K562 (cell line): Measurements from ENCODE around the gene SPTAN1. TPM values are rescaled to one million over a fixed set of nuclear protein-coding genes. Genes with fewer than 3 reads are reported as not detected.
A peak's percentile ranks its signal among the peaks of the same experiment; 100 is the strongest.

Experiments used
- NFIX ChIP-seq: fragments of 250-450 bp; sonication (Bioruptor Pico); IDR thresholded peaks from 2 replicates; pipeline ENCODE4 v1.4.0; 2020; ENCODE audit warnings: low read depth, mild to moderate bottlenecking, moderate library complexity
- THRAP3 ChIP-seq: fragments of 450-650 bp; IDR thresholded peaks from 2 replicates; pipeline ENCODE4 v1.6.1; 2016; ENCODE audit warnings: mild to moderate bottlenecking, inconsistent platforms, borderline replicate concordance
- ZKSCAN3 ChIP-seq: fragments of 250-450 bp; sonication (Bioruptor Pico); IDR thresholded peaks from 2 replicates; pipeline ENCODE4 v1.4.0; 2020
- ZNF408 ChIP-seq: fragments of 250-450 bp; sonication (Bioruptor Pico); IDR thresholded peaks from 2 replicates; pipeline ENCODE4 v1.4.0; 2020; ENCODE audit warnings: low read depth, mild to moderate bottlenecking, moderate library complexity
- polyA plus RNA-seq, 8 experiments: library from polyadenylated mRNA; depleted of rRNA in 4 of 8; stranded (reverse) in 5 of 8; unstranded in 3 of 8; fragments of >200 nt; fragmentation: Nextera tagmentation in 2 of 8; fragmentation: Illumina TruSeq in 1 of 8; extraction: Ambion mirVana in 2 of 8; extraction: Trizol in 1 of 8; gene quantifications; 2 replicates each; pipeline versions ENCODE4 v1.2.1 to v1.2.3, GENCODE V29; 2011 to 2014; ENCODE audit warnings: inconsistent platforms in 1 of 8, missing spikeins in 1 of 8
- total RNA-seq, 7 experiments: library from RNA; depleted of rRNA in 6 of 7; stranded (reverse); fragments of >200 nt in 6 of 7; fragmentation: Illumina TruSeq in 2 of 7; extraction: Trizol in 2 of 7; gene quantifications; 2 replicates each; pipeline versions ENCODE4 v1.2.1 to v1.2.3, GENCODE V29; 2011 to 2021; ENCODE audit warnings: low replicate concordance in 1 of 7
- TF ChIP-seq, protein P1 (sequence below), 2 experiments: fragments of 450-650 bp; formaldehyde crosslinking in 1 of 2; IDR thresholded peaks; 2 replicates each; pipeline versions ENCODE4 v1.4.0 to v1.6.1; 2014 to 2020; ENCODE audit warnings: mild to moderate bottlenecking in 2 of 2, borderline replicate concordance in 1 of 2, low read depth in 1 of 2

The SPTAN1 gene
- total and polyA plus RNA-seq, 9 of the 15 experiments (the other 6 are each of a cell fraction or from before 2014, with no cell fraction given): 1.5 to 13.5 (median 6.8) TPM

DNA sequence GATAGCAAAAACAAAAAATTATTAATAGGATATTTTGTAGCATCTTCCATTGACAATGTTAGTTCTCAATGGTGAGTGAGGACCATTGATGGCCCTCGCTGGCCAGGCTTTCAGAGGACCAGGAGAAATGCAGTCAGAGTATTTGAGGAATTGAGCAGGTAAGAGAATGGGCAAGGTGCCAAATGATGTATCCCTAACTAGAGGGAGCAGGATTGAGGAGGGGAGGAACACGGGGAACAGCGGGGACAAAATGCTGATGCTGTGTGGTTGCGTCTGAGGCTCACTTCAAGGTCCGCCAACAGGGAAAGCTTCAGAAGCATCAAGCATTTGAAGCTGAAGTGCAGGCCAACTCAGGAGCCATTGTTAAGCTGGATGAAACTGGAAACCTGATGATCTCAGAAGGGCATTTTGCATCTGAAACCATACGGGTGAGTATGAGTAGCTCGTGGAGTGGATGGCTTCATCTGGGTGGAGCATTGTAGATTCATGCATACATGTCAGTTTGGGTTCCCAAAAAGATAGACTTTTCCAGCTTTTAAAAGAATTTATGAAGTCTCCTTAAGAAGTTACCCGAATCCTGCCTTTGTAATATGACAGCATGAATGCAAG is 16.2 kb downstream of the SPTAN1 start (continued):
- TF ChIP-seq, protein P1, sequence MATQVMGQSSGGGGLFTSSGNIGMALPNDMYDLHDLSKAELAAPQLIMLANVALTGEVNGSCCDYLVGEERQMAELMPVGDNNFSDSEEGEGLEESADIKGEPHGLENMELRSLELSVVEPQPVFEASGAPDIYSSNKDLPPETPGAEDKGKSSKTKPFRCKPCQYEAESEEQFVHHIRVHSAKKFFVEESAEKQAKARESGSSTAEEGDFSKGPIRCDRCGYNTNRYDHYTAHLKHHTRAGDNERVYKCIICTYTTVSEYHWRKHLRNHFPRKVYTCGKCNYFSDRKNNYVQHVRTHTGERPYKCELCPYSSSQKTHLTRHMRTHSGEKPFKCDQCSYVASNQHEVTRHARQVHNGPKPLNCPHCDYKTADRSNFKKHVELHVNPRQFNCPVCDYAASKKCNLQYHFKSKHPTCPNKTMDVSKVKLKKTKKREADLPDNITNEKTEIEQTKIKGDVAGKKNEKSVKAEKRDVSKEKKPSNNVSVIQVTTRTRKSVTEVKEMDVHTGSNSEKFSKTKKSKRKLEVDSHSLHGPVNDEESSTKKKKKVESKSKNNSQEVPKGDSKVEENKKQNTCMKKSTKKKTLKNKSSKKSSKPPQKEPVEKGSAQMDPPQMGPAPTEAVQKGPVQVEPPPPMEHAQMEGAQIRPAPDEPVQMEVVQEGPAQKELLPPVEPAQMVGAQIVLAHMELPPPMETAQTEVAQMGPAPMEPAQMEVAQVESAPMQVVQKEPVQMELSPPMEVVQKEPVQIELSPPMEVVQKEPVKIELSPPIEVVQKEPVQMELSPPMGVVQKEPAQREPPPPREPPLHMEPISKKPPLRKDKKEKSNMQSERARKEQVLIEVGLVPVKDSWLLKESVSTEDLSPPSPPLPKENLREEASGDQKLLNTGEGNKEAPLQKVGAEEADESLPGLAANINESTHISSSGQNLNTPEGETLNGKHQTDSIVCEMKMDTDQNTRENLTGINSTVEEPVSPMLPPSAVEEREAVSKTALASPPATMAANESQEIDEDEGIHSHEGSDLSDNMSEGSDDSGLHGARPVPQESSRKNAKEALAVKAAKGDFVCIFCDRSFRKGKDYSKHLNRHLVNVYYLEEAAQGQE (IDR thresholded peaks at IDR 0.05; ENCODE audit: borderline replicate concordance): 0 out of 2 replicates have a peak, but pooled peaks have one; percentile 27
- TF ChIP-seq, protein P1 (CRISPR knock-in tag; IDR thresholded peaks at IDR 0.05; ENCODE audit: low read depth): no peak
- no peak for TF ChIP-seq ZKSCAN3 (CRISPR knock-in tag)
- no peak for TF ChIP-seq THRAP3
- TF ChIP-seq ZNF408 (CRISPR knock-in tag): no peak
- TF ChIP-seq NFIX (CRISPR knock-in tag): peak; percentile 37; the same call in 1 of the 2 replicates
